HT-29 (cell line): ENCODE measurements around the gene PPIL6. TPM values are rescaled to one million over a fixed set of nuclear protein-coding genes. Genes with fewer than 3 reads are reported as not detected.

ENCODE experiments used
- DNase-seq: peaks from one replicate; pipeline ENCODE4 v3.0.0-alpha.2; 2015; ENCODE audit warnings: low spot score
- total RNA-seq: library from RNA; depleted of rRNA; stranded (reverse); fragments of >200 nt; shearing (Covaris generic); gene quantifications from 2 replicates; pipeline ENCODE4 v1.2.3, GENCODE V29; 2014; rRNA removed

The PPIL6 gene
- 0.48 and 0.50 TPM in 2 replicates for total RNA-seq

DNA sequence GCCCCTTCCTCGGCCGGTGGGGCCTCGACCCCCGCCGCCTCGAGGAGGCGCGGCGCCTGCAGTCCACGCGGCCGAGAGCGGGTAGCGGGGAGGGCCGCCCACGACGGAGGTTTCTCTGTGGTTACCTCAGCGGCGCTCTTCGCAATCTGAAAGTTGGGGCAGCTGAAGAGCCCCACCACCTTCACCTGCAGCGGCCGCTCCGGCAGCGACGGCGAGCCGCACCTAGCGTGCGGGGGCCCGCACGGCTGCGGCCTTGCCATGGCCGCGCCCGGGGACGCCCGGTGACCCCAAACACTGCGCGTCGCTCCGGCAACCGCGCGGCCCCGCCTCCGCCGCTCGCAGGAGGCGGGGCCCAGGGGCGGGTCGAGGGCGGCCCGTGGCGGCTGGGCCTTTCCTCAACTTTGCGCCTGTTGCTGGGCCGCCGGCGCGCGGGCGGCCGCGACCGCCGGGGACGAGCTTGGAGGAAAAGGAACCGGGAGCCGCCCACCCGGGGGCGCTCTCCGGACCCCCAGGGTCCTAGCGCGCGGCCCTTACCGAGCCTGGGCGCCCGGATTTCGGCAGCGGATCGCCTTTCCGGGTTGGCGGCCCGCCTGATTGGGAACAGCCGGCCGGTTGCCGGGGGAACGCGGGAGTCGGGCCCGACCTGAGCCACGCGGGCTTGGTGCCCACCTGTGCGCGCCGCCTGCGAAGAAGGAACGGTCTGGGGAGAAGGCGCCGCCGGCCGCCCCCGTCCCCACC lies at the start of gene PPIL6, which contains the start of gene SMPD2:
Gene PPIL6 (minus strand): TSS at position 298 of the 738 bp plus-strand sequence. CDS start 38 bp downstream, at position 260.
Gene SMPD2 (plus strand): TSS at position 394 of the 738 bp plus-strand sequence. CDS start 398 bp downstream, outside the sequence.
- peak; percentile 89 for DNase-seq

DNA sequence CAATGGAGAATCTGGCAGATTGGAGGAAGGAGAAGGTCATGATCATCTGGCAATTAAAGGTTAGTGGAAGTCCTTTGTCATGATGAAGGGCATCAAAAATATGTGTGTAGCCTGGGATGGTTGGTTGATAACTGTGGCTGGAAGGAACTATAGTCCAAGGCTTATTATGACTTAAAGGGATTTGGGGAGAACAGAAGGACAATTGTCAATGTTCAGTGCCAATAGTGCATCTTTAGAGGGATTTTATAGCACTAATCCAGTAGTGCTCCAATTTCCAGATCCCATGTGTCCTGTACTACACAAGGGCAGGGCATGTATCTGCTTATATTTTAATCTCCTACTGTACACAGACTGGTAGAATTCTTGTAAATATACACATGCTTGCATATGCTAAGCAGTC lies 47.6 kb upstream of the PPIL6 start:
- no peak for DNase-seq

- DNase-seq: peak; percentile 66
Measured at GRCh38 chr6:109486068-109486467, 45.6 kb upstream of the PPIL6 start.

- no peak for DNase-seq
Measured at GRCh38 chr6:109485266-109485935, 45.0 kb upstream of the PPIL6 start.

- no peak for DNase-seq
Measured at GRCh38 chr6:109484122-109484521, 43.7 kb upstream of the PPIL6 start.

GRCh38 chr6:109483735-109484057 lies 43.3 kb upstream of the PPIL6 start:
- no peak for DNase-seq

DNA sequence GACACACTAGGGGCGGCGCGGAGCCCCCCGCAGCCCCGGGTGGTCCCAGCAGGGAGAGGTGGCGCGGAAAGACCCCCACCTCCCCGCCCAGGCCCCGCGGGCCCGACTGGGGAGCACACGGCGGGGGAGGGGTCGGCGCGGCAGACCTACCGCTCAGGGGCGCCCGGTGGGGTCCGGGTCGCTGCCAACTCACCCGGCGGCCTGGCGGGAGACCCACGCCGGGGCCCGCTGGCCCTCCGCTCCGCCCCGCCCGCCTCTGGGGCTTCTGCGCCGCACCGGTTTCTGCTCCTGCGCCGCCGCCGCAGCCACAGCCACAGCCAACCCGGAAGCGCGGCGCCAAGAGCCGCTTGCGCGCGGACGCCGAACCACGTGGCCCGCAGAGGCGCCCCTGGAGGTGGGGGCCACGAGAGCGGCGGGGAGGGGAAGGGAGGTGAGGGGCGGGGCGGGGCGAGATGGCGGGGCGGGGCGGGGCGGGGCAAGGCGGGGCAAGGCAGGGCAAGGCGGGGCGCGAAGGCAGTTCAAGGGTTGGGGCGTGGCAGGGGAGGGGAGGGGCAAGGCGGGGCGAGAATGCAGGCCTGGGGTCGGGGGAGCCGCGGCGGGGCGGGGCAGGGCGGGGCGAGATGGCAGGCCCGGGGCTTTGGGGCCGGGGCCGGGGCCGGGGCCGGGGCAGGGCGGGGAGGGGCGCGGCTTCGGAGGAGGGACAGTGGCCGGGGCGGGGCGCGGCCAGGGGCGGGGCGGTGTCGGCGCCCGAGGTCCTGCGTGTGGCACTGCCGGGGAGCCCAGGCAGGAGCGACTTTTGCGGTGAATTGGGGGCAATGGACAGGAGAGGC lies 42.7 kb upstream of the PPIL6 start, which contains the start of gene ZBTB24:
Gene ZBTB24 (minus strand): TSS at position 315 of the 830 bp plus-strand sequence. CDS start 1,193 bp downstream, outside the sequence.
- DNase-seq: peak; percentile 79

- DNase-seq: no peak
Measured at GRCh38 chr6:109480993-109481480, 40.6 kb upstream of the PPIL6 start.

GRCh38 chr6:109478841-109479624 lies 38.6 kb upstream of the PPIL6 start:
- DNase-seq: no peak

DNA sequence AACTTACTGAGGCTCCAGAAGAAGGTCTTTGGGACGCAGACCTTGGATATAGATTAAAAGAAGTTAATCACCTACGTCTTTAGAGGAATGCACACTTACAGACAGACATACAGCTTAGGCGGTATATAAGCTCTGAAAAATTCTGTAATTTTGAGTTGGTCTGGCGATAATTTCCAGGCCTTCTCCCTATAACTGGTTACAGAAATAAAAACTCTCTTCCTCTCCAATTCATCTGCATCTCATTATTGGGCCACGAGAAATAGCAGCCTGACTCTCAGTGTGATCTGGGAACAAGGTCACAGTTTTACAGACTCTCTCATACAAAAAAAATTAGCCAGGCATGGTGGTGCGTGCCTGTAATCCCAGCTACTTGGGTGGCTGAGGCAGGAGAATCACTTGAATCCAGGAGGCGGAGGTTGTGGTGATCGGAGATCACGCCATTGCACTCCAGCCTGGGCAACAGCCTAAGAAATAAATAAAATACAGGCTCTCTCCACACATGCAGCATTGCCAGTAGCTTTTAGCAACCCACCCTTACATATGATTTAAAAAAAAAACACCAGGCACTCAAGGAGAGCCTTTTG lies 37.9 kb upstream of the PPIL6 start:
- DNase-seq: no peak

- DNase-seq: no peak
Measured at GRCh38 chr6:109477725-109478124, 37.3 kb upstream of the PPIL6 start.

DNA sequence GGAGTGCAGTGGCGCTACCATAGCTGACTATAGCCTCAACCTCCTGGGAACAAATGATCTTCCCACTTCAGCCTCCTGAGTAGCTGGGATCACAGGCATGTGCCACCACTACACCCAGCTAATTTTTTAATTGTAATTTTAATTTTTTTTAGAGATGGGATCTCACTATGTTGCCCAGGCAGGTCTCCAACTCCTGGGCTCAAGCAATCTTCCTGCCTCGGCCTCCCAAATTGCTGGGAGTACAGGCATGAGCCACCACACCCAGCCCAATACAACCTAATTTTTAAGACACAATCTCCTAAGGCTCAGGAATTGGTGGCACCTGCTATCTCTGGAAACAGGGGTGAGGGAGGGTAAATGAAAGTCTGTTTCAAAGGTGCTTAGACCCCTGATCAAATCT lies 36.8 kb upstream of the PPIL6 start:
- no peak for DNase-seq

DNA sequence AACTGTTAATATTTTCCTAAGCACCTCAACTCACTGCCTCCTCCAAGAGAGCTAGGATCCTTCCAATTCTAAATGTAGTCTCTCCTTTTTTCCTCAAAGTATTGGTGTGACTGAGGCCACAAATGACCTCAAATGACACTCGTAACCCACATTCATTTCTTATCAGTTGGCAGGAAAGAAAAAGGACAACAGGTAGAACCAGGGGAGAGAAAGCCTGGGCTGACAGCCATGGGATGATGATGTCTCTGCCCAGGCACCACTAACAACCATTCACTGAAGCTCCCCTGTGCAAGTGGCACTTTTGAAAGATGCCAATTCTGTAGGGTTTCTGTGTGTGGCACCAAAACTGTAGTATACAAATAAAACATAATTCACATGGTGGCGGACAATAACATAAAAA lies 35.2 kb upstream of the PPIL6 start:
- DNase-seq: no peak

- DNase-seq: no peak
Measured at GRCh38 chr6:109474995-109475394, 34.6 kb upstream of the PPIL6 start.

GRCh38 chr6:109473120-109473519 lies 32.7 kb upstream of the PPIL6 start:
- DNase-seq: no peak

- DNase-seq: no peak
Measured at GRCh38 chr6:109472132-109472995, 31.9 kb upstream of the PPIL6 start.

DNA sequence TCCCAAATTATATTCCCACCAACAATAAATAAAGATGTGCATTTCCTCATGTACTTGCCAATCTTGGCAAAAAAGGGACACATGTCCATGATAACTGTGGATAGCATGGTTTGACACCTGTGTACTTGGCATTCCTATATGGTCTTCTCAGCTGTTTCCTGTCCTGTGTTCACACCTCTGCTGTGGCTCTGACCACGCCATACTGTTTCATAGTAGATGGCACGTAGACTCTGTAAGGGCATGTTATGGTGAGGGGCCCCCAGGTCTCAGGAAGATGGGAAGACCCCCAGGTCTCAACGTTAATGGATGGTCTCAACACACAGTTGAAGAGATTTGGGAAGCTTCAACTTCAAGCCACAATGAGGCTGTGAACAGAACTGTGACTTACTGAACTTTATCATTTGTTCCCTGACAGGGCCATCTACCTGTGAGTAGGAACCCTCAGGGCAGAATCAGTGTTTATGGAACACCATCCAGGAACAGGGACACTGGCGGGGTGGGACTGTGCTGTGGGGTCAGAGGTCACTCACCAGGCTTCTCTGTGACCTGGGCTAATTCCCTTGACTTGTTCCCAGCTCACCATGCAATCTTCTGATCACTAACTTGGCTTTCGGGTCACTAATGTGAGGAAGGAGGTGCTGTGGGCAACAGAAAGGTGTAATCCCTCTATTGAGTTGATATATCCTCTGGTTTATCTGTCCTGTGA lies 30.8 kb upstream of the PPIL6 start:
- DNase-seq: no peak

- DNase-seq: no peak
Measured at GRCh38 chr6:109469591-109470189, 29.3 kb upstream of the PPIL6 start.

DNA sequence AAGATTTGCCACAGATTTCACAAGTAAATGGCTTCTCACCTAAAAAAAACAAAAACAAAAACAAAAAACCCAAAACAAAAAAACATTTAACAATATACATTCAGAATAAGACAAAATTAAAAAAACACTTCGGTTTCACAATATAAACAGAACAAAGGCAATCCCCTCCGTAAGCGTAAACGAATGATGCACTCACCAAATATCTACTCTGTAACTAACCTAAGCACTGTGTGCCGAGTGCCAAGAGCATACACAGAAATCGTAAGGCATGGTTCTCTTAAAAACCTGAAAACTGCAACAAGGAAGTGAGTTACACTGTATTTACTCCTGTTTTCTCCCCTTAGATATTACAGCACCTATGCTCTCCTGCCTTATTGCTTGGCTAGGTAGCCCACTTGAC lies 27.3 kb upstream of the PPIL6 start:
- DNase-seq: no peak
